ENCODE data around the gene SPTLC1. TPM values are rescaled to one million over a fixed set of nuclear protein-coding genes. Genes with fewer than 3 reads are reported as not detected.

SPTLC1 gene
- total and polyA plus RNA-seq, 2 of the 13 experiments (the other 11 are each of a cell fraction or from before 2014, with no cell fraction given): 56.2 to 72.5 TPM

GRCh38 chr9:92115071-92115858 lies at the start of gene SPTLC1 (continued):
- peak; percentile 62 for TF ChIP-seq FOSL2 (CRISPR knock-in tag; IDR thresholded peaks at IDR 0.05)
- TF ChIP-seq POLR2AphosphoS2 (IDR thresholded peaks at IDR 0.05; ENCODE audit: low read depth, low read length): 0 out of 2 replicates have a peak, but pooled peaks have one; percentile 53
- no peak for TF ChIP-seq ZFP62 (CRISPR knock-in tag; IDR thresholded peaks at IDR 0.05)
- no peak for TF ChIP-seq CAMTA2 (CRISPR knock-in tag; IDR thresholded peaks at IDR 0.05; ENCODE audit: borderline replicate concordance)
- TF ChIP-seq DNMT3B (CRISPR knock-in tag; conservative IDR thresholded peaks at IDR 0.05): no peak
- TF ChIP-seq ZSCAN5A (CRISPR knock-in tag; IDR thresholded peaks at IDR 0.05; ENCODE audit: borderline replicate concordance): peak; percentile 18; the same call in 1 of the 2 replicates
- peak; percentile 75 for TF ChIP-seq IKZF5 (CRISPR knock-in tag; IDR thresholded peaks at IDR 0.05)
- TF ChIP-seq BCLAF1 (IDR thresholded peaks at IDR 0.05): no peak
- TF ChIP-seq CHD4 (IDR thresholded peaks at IDR 0.05; ENCODE audit: borderline replicate concordance, low read length): no peak
- TF ChIP-seq PHF20 (CRISPR knock-in tag; IDR thresholded peaks at IDR 0.05): peak; percentile 98
- TF ChIP-seq U2AF1 (optimal IDR thresholded peaks at IDR 0.05; ENCODE audit: low read depth, low read length): no peak
- no peak for TF ChIP-seq ZFAT (CRISPR knock-in tag; conservative IDR thresholded peaks at IDR 0.05)
- TF ChIP-seq ZNF720 (CRISPR knock-in tag; IDR thresholded peaks at IDR 0.05): no peak
- no peak for TF ChIP-seq TCF7L2 (IDR thresholded peaks at IDR 0.05; ENCODE audit: low read depth, low read length)
- no peak for TF ChIP-seq PHF5A (CRISPR knock-in tag; IDR thresholded peaks at IDR 0.05; ENCODE audit: low read depth, unreplicated experiment)
- TF ChIP-seq ZMYM2 (CRISPR knock-in tag; IDR thresholded peaks at IDR 0.05): no peak
- TF ChIP-seq NAIF1 (CRISPR knock-in tag; IDR thresholded peaks at IDR 0.05; ENCODE audit: borderline replicate concordance): 0 out of 2 replicates have a peak, but pooled peaks have one; percentile 29
- TF ChIP-seq ELF1 (CRISPR knock-in tag; IDR thresholded peaks at IDR 0.05): peak; percentile 98
- TF ChIP-seq ZNF597 (CRISPR knock-in tag; IDR thresholded peaks at IDR 0.05): no peak
- no peak for TF ChIP-seq ATM (IDR thresholded peaks at IDR 0.05; ENCODE audit: borderline replicate concordance)
- TF ChIP-seq ZNF235 (CRISPR knock-in tag; IDR thresholded peaks at IDR 0.05; ENCODE audit: borderline replicate concordance): no peak
- TF ChIP-seq NFATC3 (CRISPR knock-in tag; IDR thresholded peaks at IDR 0.05): no peak
- 0 out of 2 replicates have a peak, but pooled peaks have one; percentile 28 for TF ChIP-seq SAFB2 (CRISPR knock-in tag; IDR thresholded peaks at IDR 0.05; ENCODE audit: borderline replicate concordance, low read depth)
